ENCODE measurements around the gene COPE.
"Not testable (repeated sequence)": the region's sequence is repeated elsewhere in the genome, so short reads cannot be mapped to it uniquely, and the experiment has no call there.

COPE gene

GRCh38 chr19:18940769-18941627 lies 21.8 kb upstream of the COPE start, which contains the start of gene HOMER3:
TSS of gene HOMER3 (minus strand) at chr19:18941217. CDS start at chr19:18938982, 2,235 bp downstream.
- peak; percentile 20 to 31 for DNase-seq

GRCh38 chr19:18939922-18940768 lies 21.0 kb upstream of the COPE start:
- no peak for DNase-seq

- no peak for DNase-seq
These were observed 20.0 kb upstream of the COPE start for GRCh38 chr19:18939163-18939562.

GRCh38 chr19:18933297-18933696 lies 14.1 kb upstream of the COPE start:
- DNase-seq, result no peak

GRCh38 chr19:18932216-18932841 lies 13.1 kb upstream of the COPE start:
- peak in 1 of 2 experiments; percentile 27 for DNase-seq

GRCh38 chr19:18931316-18932162 lies 12.4 kb upstream of the COPE start:
- no peak for DNase-seq

- DNase-seq, result no peak
These were observed 10.1 kb upstream of the COPE start for GRCh38 chr19:18929311-18929710.

GRCh38 chr19:18928018-18928805 lies 9.0 kb upstream of the COPE start:
- no peak for DNase-seq

- no peak for DNase-seq
These were observed 5.6 kb upstream of the COPE start for GRCh38 chr19:18924684-18925213.

- no peak for DNase-seq
These were observed 3.2 kb upstream of the COPE start for GRCh38 chr19:18922228-18922985.

GRCh38 chr19:18921593-18921992 lies 2.4 kb upstream of the COPE start:
- no peak for DNase-seq

- no peak for DNase-seq
These were observed 1.2 kb upstream of the COPE start for GRCh38 chr19:18920400-18920799.

GRCh38 chr19:18919900-18920214 lies 670 bp upstream of the COPE start:
- DNase-seq, result no peak

- DNase-seq, result not testable (repeated sequence)
These were observed 1.6 kb downstream of the COPE start for GRCh38 chr19:18917593-18917992.

- peak; percentile 20 to 34 for DNase-seq
These were observed 3.5 kb downstream of the COPE start for GRCh38 chr19:18915639-18916038.

GRCh38 chr19:18913466-18913865 lies 5.7 kb downstream of the COPE start:
- DNase-seq, result no peak

GRCh38 chr19:18912933-18913332 lies 6.3 kb downstream of the COPE start:
- DNase-seq, result no peak

GRCh38 chr19:18910801-18911436 lies 8.3 kb downstream of the COPE start:
- no peak for DNase-seq

GRCh38 chr19:18910010-18910409 lies 9.2 kb downstream of the COPE start:
- no peak for DNase-seq

All from NCI-H2081 (cell line).